Cerebellar nuclear complex (tissue), 1 donor: ENCODE measurements around the gene UBXN2A.
"Not testable (repeated sequence)": the region's sequence is repeated elsewhere in the genome, so short reads cannot be mapped to it uniquely, and the experiment has no call there.

Experiments used
- DNase-seq, 2 experiments: peaks; one replicate each; lab custom pipeline; 2025; lab: John Stamatoyannopoulos, UW

The UBXN2A gene

DNA sequence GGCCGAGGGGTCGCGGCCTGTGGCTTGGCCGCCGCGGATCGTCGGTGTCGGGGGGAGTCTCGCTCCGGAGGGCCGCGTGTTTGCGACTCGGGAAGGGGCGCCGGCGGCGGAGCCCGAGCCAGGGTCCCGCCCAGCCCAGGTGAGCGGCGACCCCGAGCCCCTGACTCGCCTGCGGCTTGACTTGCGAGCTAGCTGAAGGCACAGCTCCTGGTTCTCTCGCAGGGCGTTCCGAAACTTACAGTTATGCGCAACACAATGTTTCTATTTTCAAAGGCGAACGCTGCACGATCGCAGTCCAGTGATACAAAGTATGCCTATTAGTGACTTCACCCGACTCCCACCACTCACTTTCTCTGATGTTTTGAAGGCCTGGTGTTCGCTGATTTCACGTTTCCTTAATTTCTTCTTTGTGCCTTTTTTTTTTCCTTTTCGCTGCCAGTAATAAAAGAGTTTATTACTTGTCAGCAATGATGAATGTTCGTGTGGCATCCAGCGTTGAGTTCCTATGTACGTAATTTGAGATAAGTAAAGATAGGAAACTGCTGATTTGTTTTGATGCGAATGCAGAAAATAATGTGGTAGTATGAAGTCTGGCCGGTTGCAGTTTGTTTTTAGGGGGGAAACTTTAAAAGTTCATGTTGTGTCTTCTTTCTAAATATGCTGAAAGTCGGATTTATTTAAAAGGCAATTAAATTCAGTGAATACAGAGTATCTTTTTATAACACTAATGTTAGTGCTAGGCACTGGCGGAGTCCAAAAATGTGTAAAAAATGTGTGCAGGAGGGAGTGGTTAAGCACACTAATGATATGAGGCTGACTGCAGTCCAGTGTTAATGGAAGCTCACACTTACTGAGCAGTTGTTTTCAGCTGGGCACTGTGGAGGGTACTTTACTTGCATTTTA lies 706 bp downstream of the UBXN2A start:
- no peak for DNase-seq

DNA sequence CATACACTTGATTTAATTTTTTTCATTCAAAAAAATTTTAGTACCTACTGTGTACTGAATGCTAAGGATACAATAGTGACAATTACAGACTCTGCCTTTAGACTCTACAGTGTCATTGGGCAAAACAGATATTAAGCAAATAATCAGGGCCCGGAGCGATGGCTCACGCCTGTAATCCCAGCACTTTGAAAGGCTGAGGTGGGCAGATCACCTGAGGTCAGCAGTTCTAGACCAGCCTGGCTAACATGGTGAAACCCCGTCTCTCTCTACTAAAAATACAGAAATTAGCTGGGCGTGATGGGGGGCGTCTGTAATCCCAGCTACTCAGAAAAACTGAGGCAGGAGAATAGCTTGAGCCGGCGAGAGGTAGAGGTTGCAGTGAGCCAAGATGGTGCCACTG lies 1.4 kb downstream of the UBXN2A start:
- no peak for DNase-seq

DNA sequence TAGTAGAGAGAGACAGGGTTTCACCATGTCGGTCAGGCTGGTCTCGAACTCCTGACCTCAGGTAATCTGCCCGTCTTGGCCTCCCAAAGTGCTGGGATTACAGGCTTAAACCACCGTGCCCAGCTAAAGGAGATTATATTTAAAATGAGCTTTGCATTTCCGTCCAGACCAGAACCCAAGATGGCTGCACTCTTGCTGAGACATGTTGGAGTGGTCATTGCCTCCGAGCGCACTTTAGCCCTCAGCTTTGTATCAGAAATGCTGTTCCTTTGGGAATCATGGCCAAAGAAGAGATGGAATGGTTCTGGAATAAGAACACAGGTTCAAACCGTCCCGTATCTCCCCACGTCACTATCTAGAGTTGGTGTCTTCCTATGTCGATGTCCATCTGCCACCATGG lies 3.4 kb downstream of the UBXN2A start:
- no peak for DNase-seq

DNA sequence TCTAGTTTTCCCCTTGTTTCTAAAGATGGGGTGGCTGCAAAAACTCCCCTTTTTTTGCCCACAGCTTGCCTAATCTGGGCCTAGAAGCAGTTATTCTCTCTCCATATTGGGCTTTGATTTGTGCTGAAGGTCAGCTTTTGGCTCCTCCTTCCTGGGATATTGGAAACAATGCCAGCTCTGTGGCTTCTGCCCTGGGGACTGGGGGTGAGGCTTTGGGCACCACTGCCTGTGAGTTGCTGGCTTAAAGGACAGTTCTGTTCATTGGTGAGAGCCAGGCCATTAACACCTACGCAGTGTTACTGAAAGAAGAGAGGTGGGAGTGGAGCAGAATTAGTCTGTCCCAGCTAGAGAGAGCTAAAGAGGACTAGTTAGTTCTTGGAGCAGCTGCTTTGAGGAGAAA lies 4.3 kb downstream of the UBXN2A start:
- no peak for DNase-seq

DNA sequence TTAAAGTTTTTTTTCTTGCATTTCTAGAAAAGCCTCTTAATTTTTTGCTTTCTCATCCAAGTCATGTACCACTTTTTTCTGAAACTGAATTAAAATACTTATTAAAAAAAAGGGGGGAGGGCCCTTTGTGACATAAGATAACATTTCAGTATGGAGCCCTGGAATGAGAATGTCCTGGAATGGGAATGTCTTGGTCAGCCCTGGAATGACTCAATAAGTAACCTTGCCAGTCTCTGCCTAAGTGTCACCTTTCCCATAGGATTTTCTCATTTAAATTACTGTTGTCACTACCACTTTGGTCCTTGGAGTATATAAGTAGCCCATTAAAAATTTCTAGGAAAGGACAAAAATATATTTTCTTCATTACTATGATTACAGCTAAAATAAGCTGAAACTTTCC lies 4.7 kb downstream of the UBXN2A start:
- DNase-seq, result no peak

DNA sequence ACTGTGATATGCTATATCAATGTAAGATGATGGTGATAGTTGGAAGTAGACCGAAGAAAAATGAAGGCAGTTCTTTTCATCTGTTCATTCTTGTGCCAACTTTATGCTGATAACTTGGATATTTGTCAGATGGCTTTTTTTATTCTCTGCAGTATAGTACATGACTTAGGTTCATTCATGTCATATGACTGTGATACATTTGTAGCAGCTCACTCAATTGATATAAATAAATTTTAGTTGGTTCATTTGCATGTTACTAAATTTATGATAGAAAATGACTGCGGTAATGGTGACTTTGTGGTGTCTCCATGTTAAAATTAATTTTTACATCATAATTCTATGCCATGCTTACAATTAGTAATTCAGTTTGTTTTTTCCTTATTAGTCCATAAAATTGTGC lies 7.1 kb downstream of the UBXN2A start:
- no peak for DNase-seq

DNA sequence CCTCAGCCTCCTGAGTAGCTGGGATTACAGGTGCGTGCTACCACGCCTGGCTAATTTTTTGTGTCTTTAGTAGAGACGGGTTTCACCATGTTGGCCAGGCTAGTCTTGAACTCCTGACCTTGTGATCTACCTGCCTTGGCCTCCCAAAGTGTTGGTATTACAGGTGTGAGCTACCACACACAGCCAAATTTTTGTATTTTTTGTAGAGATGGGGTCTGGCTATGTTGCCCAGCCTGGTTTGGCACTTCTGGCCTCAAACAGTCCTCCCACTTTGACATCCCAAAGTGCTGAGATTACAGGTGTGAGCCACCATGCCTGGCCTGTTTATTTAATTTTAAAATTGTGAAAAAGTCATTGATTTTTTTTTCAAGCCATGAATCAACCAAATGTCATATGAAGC lies 12.3 kb downstream of the UBXN2A start:
- DNase-seq, result not testable (repeated sequence)

DNA sequence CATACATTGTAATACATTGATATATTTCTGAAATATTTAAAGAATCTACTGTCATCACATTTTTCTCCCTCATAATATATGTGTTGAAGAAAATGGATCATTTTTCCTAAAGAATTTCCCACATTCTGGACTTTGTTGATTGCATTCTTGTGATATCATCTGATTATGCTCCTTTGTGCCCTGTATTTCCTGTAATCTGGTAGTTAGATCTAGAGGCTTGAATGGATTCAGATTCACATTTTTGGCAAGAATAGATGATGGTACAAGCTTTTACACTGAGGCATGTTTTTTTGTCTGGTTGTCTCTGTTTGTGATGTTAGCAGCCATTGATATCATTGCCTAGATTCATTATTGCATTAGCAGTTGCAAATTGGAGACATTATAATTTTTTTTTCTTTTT lies 13.4 kb downstream of the UBXN2A start:
- DNase-seq, result no peak

DNA sequence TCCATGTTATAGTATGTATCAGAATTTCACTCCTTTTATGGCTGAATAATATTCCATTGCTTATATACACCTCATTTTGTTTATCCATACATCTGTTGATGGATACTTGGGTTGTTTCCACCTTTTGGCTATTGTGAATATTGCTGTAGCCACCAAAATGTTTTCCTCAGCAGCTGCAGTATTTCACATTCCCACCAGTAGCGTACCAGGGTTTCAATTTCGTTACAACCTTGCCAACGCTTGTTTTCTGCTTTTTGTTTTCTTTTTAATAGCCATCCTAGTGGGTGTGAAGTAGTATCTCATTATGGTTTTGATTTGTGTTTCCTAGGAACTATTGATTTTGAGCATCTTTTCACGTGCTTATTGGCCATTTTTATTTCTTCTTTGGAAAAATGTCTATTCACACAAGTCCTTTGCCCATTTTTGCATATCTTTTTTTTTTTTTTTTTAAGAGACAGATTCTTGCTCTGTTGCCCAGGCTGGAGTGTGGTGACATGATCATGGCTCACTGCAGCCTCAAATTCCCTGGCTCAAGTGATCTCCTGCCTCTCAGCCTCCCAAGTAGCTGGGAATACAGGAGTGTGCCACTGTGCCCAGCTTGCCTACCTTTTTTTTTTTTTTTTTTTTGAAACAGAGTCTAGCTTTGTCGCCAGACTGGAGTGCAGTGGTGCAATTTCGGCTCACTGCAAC lies 14.2 kb downstream of the UBXN2A start:
- DNase-seq, result no peak

DNA sequence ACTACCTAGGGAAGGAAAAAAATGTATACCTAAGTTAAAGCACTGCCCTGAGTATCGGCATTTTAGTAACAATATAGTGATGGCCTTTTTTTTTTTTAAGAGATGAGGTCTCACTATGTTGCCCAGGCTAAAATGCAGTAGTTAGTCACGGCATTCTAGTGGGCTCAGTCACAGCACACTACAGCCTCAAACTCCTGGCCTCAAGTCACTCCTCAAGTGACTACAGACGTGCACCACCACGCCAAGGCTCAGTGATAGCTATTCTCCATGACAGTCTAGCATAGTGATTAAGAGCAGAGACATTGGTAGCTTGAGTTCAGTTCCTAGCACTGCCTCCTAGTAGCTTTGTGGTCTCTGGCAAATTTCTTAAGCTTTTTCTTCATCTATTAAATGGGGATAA lies 27.6 kb downstream of the UBXN2A start:
- DNase-seq, result no peak

DNA sequence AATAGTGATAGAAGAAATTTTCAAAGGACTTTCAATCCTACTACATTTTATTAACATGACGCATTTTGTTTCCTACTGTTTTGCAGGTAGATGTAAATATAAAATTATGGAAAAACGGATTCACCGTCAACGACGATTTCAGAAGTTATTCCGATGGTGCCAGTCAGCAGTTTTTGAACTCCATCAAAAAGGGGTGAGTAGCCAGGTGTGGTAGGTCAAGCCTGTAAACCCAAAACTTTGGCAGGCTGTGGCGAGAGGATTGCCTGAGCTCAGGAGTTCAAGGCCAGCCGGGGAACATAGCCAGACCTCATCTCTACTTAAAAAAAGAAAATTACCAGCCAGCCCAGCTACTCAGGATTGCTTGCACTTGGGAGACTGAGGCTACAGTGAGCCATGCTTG lies 36.6 kb downstream of the UBXN2A start:
- no peak for DNase-seq

DNA sequence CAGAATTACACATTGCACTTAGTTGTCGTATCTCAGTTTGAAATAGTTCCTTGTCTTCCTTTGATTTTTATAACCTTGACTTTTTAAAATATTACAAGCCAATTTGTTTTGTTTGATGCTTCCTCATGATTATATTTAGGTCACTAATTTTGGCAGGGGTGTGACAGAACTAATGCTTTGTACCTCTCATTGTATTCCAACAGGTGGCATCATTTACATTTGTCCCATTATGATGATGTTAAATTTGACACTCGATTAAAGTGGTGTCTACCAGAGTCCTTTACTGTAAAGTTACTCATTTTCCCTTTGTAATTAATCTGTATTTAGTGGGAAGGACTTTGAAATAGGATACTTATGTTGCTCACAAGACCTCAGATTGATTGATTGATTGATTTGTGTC lies 48.1 kb downstream of the UBXN2A start:
- no peak for DNase-seq

DNA sequence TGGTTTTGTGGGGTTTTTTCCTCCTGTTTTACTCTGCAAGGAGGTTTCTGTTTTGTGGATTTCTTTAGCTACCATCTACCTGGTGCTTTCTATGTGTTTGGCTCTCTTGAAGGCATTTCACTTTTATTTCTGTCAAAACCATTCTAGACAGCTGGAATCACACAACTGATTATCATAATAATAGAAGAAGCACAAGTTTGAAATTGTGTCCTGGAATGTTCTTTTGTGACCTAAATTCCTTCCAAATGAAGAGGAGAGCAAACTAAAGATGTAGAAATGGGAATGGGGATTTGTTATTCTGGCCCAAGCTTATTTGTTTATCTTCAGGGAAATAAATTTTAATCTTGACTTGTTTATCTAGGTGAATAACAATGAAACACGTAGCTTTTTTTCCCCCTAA lies 52.7 kb downstream of the UBXN2A start:
- DNase-seq, result no peak

DNA sequence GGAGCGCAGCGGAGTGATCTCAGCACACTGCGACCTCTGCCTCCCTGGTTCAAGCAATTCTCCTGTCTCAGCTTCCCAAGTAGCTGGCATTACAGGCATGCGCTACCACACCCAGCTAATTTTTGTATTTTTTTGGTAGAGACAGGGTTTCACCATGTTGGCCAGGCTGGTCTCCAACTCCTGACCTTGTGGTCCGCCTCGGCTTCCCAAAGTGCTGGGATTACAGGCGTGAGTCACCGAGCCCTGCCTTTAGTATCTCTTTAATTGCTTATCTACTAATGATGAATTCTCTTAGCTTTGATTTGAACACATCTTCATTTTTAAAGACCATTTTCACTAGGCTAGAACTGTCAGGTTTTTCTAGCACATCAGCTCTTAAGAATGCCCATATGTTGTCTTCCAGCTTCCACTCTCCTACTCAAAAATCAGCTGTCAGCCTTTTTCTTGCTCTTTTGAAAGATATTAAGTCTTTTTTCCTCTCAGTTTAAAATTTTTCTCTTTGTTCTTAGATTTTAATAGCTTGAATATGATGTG lies 53.5 kb downstream of the UBXN2A start:
- no peak for DNase-seq

DNA sequence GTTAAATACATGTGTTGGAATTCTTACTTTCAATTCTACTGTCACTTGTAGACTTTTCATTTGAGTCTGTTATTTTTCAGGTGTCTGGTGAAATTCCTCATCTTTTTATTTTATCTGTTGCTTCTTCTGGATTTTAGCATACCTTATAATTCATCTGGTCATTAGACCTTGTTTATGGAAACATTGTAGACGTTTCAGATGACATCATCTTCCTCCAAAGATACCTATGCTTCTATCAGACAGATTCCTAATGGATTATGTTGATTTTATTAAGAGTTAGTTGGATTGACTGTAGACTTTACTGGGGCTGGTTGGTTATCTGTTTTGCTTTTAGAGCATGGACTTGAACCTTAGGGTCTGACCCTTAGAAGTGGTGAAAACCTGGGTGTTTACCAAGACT lies 54.3 kb downstream of the UBXN2A start:
- no peak for DNase-seq

DNA sequence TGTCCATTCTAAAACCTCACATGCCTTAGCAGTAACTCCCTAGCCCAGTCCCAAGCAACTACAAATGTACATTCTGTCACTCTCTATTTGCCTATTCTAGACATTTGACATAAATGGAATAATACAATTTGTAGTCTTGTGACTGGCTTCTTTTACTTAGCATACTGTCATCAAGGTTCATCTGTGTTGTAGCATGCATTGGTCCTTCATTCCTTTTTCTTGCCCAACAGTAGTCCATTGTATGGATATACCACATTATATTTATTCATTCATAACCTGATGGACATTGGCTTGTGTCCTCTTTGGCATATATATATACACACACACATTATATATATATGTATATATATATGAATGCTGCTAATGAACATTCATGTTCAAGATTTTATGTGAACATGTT lies 67.4 kb downstream of the UBXN2A start:
- no peak for DNase-seq

DNA sequence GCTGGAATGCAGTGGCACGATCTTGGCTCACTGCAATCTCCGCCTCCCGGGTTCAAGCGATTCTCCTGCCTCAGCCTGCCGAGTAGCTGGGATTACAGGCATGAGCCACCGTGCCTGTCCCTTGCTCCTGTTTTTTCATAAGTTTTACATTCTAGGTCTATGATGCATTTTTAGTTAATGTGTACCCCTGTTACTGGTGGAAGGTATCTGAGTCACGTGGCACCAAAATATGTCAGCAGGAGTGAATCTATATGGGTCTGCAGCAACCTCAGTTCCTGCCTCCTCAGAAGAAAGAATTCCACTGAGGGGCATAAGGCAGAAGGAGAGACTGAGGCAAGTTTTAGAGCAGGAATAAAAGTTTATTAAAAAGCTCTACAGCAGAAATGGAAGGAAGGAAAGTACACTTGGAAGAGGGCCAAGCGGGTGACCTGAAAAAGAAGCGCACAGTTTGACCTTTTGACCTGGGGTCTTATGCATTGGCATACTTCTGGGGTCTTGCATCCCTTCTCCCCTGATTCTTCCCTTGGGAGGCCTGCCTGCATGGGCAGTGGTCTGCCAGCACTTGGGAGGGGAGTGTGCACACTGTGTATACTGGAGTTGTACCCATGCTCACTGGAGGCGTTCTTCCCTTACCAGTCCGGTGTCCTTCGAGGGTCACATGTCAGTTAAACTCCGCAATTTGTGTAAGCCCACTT lies 68.6 kb downstream of the UBXN2A start:
- no peak for DNase-seq

DNA sequence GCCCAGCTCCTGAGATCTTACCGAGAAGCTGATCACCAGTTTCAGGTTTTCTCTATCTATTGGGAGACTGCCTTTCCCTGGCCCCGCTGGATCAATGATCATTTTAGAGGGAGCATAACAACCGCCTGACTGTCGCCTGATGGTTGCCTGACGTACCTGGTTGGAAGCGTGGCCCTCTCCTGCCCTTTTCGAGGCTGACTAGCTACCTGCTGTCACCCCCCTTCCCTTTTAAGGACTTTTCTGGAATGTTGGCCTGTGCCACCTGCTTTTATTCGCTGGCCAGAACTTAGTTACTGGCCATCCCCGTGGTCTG lies 69.1 kb downstream of the UBXN2A start:
- DNase-seq, result no peak

DNA sequence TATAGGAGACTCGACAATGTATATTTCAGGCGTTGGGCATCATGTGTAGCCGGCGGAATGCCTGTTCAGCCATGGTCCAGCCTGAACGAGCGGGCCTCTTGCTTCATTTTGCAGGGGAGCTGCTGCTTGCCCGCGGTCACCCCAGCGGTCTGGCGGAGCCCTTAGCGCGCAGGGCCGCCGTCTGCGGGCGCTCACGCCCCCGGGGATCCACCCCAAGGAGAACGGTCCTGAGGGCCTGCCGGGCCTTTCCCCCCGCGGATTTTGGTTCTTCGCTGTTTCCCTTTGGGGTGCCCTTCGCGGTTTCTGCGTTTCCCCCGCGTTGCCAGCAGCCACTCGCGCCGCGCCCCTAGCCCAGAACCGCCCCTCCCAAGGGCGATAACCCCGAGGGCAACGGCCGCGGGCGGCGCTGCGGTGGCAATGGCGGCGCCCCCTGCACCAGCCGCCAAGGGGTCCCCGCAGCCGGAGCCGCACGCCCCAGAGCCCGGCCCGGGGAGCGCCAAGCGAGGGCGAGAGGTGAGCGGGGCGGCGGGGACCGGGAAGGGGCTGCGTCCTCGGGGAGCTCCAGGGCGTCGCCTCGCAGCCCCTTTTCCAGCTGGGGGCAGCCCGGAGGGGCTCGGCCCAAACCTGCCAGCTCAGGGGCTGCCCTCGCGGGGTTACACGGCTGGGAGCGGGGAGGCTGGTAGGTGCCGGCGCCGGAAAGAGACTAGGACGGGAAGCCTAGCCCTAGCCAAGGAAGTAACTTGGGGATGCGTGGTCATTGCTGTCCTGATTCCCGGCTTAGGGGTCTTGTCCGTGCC lies 69.6 kb downstream of the UBXN2A start, which contains the start of gene MFSD2B:
Gene MFSD2B (plus strand): TSS at position 406 of the 797 bp plus-strand sequence. CDS start 12 bp downstream, at position 418.
- DNase-seq, result no peak

DNA sequence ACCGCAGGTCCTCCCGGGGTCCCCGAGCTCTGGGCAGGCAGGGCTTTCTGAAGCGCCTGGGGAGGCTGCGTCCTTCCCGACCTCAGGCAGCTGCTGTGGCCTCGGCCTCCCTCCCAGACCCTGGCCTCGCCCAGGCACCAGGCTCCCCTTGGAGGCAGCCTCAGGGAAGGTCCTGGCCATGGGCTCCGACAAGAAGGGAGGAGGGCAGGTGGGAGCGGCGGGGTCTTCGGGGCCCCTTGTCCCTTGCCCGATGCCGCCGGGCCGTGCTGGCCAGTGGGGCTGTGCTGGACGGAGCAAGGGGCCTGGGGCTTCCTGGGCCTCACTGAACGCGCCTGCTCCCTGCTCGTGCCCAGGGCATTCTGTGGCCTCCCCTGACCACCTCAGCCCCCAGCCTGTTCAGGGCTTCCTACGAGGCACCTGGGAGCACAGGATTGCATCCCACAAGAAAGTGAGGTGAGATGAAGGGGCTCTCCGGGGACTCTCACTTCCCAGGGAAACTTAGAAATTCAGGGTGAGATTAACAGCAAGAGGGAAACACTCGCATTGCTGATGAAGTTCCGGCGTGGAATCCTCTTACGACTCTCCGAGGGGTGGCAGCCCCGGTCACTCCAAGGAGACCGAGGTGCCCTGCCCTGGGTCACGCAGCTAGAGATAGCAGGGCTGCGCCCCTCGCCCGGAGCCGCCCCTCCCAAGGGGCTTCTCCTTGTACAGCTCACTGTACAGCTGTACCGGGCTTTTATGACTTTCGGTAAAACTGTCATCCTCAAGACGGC lies 70.4 kb downstream of the UBXN2A start:
- DNase-seq, result no peak
